ENCODE data around the gene ACER3. TPM values are rescaled to one million over a fixed set of nuclear protein-coding genes. Genes with fewer than 3 reads are reported as not detected.
"Not testable (repeated sequence)": the region's sequence is repeated elsewhere in the genome, so short reads cannot be mapped to it uniquely, and the experiment has no call there.

The ACER3 gene
- total and polyA plus RNA-seq, 11 donors, result 3.2 to 17.0 (median 9.8) TPM

DNA sequence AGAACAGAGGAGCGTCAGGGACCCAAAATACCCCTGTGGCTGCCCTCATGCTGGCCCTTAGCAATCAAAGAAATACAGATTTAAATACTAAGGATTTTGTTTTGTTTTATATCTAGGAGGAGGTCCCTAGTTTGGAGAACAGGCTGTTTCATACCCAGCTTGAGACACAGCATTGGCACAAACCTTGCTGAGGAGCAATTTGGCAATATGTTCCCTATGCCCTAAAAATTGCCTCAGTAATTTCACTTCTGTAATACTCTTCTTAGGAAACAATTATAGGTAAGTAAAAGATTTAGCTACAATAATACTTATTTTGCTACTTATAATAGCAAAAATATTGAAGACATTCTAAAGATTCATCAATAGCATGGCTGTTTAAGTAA lies 40.5 kb upstream of the ACER3 start:
- ATAC-seq (no peak), DNase-seq (no peak)
- H3K9me3 ChIP-seq, result peaks cover 0 to 22% (median 9%) of the 10 kb centered on the region in 12 donors
- H3K4me1 ChIP-seq, result peaks cover 0 to 21% (median 12%) of the 10 kb centered on the region in 12 donors
- intact Hi-C loops (cut with DNase I), result no loop called here
- H3K27me3 ChIP-seq, result no peaks in the 10 kb centered on the region
- peak overlapping the region in 2 of 12 donors; percentile 24 to 34 for H3K27ac ChIP-seq
- WGBS, 4 donors, result 71 to 92% (median 81%) methylated on average over 1 of the region's 1 CpG
- TF ChIP-seq POLR2A (IDR thresholded peaks at IDR 0.05), result no peak
- TF ChIP-seq, protein P1, sequence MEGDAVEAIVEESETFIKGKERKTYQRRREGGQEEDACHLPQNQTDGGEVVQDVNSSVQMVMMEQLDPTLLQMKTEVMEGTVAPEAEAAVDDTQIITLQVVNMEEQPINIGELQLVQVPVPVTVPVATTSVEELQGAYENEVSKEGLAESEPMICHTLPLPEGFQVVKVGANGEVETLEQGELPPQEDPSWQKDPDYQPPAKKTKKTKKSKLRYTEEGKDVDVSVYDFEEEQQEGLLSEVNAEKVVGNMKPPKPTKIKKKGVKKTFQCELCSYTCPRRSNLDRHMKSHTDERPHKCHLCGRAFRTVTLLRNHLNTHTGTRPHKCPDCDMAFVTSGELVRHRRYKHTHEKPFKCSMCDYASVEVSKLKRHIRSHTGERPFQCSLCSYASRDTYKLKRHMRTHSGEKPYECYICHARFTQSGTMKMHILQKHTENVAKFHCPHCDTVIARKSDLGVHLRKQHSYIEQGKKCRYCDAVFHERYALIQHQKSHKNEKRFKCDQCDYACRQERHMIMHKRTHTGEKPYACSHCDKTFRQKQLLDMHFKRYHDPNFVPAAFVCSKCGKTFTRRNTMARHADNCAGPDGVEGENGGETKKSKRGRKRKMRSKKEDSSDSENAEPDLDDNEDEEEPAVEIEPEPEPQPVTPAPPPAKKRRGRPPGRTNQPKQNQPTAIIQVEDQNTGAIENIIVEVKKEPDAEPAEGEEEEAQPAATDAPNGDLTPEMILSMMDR (IDR thresholded peaks at IDR 0.05), result no peak
- no peak overlapping the region for H3K4me3 ChIP-seq
- H3K36me3 ChIP-seq, result no peaks in the 10 kb centered on the region

DNA sequence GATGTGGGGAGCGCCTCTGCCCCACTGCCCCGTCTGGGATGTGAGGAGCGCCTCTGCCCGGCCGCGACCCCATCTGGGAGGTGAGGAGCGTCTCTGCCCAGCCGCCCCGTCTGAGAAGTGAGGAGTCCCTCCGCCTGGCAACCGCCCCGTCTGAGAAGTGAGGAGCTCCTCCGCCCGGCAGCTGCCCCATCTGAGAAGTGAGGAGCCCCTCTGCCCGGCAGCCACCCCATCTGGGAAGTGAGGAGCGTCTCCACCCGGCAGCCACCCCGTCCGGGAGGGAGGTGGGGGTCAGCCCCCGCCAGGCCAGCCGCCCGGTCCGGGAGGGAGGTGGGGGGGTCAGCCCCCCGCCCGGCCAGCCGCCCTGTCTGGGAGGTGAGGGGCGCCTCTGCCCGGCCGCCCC lies 39.3 kb upstream of the ACER3 start:
- H3K27ac ChIP-seq; ATAC-seq; H3K36me3 ChIP-seq; H3K27me3 ChIP-seq; intact Hi-C loops (cut with DNase I); H3K4me3 ChIP-seq; DNase-seq; H3K9me3 ChIP-seq: not testable (repeated sequence)
- WGBS, 4 donors, result 91 to 95% (median 94%) methylated on average over 12 to 29 of the region's 29 CpGs
- peaks cover 0 to 32% (median 14%) of the 10 kb centered on the region in 12 donors for H3K4me1 ChIP-seq

DNA sequence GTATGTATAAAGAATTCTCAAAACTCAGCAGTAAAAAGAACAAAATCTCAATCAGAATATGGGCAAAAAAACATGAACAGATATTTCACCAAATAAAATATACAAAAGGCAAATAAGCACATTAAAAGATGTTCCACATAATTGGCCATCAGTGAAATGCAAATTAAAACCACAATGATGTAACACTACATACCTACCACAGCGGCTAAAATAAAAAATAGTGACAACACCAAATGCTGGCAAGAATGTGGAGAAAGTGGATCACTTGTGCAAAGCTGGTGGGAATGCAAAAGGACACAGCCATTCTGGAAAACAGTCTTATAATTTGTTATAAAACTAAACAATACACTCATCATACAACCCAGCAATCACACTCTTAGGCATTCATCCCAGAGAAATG lies 38.3 kb upstream of the ACER3 start:
- Histone ChIP-seq H3K4me3 (no peak overlapping the region), H3K9me3 (no peaks in the 10 kb centered on the region), H3K4me1 (peaks cover 0 to 32% (median 14%) of the 10 kb centered on the region in 12 donors), H3K27me3 (no peaks in the 10 kb centered on the region), H3K36me3 (no peaks in the 10 kb centered on the region), H3K27ac (no peak overlapping the region)
- intact Hi-C loops (cut with DNase I), result no loop called here
- DNase-seq (no peak), ATAC-seq (no peak)
- 91 to 93% (median 92%) methylated on average over 1 of the region's 1 CpG for WGBS, 4 donors
- TF ChIP-seq, protein P1 (IDR thresholded peaks at IDR 0.05), result no peak
- TF ChIP-seq POLR2A (IDR thresholded peaks at IDR 0.05), result no peak

DNA sequence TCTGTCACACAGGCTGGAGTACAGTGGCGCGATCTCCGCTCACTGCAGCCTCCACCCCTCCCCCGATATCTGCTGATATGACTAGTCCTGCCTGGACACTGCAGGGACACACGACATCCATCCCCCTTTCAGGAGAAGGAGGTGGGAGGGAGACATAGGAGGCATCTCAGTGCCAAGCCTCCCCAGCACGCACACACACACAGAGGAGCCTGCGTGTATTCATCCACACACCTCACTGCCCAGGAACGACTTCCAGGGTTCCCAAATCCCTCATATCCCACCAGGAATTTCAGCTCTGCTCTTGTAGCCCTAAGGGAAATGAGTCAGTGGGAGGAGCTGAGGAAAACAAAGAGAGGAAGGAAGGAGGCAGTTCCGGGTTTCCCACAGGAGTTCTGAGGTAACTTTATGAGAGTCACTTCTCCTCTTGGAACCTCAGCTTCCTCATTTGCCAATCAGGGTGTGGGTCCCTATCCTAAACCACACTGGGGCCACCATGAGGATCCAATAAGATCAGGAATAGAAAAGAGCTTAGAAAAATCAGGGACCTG lies 37.2 kb upstream of the ACER3 start:
- Histone ChIP-seq H3K27ac (peak overlapping the region; percentile 68 to 97 (median 87)), H3K36me3 (no peaks in the 10 kb centered on the region), H3K4me3 (peak overlapping the region in 8 of 12 donors; percentile 12 to 45 (median 30)), H3K27me3 (no peaks in the 10 kb centered on the region), H3K4me1 (peaks cover 0 to 32% (median 14%) of the 10 kb centered on the region in 12 donors), H3K9me3 (no peaks in the 10 kb centered on the region)
- 34 to 44% (median 35%) methylated on average over 9 of the region's 9 CpGs for WGBS, 4 donors
- intact Hi-C loops (cut with DNase I), result no loop called here
- peak; percentile 87 to 95 (median 90) for ATAC-seq
- peak in 4 of 5 donors; percentile 48 to 67 (median 58) for DNase-seq
- TF ChIP-seq, protein P1 (IDR thresholded peaks at IDR 0.05), result no peak
- TF ChIP-seq POLR2A (IDR thresholded peaks at IDR 0.05), result no peak

All from heart left ventricle (tissue), 16 donors.